HG02852 (cell line): Measurements from ENCODE around the gene CYYR1.

Experiments
- ATAC-seq: cut with Tn5 transposase; IDR thresholded peaks from one replicate; pipeline ENCODE4 v1.9.1; 2021; ENCODE audit warnings: mild to moderate bottlenecking, moderate library complexity; ENCODE audit not compliant: unreplicated experiment

Gene CYYR1

GRCh38 chr21:26572702-26573381, at the start of gene CYYR1:
CYYR1 (minus strand) TSS chr21:26573286; CDS start chr21:26572940, 346 bp downstream.
- ATAC-seq, result no peak

- no peak for ATAC-seq
Measured at GRCh38 chr21:26617176-26617575, 44.1 kb upstream of the CYYR1 start.

- no peak for ATAC-seq
Measured at GRCh38 chr21:26614251-26614650, 41.2 kb upstream of the CYYR1 start.

GRCh38 chr21:26599261-26599660, 26.2 kb upstream of the CYYR1 start:
- no peak for ATAC-seq

GRCh38 chr21:26597981-26598380, 24.9 kb upstream of the CYYR1 start:
- no peak for ATAC-seq

- no peak for ATAC-seq
Measured at GRCh38 chr21:26597031-26597430, 23.9 kb upstream of the CYYR1 start.

- no peak for ATAC-seq
Measured at GRCh38 chr21:26595971-26596370, 22.9 kb upstream of the CYYR1 start.

GRCh38 chr21:26593800-26594199, 20.7 kb upstream of the CYYR1 start:
- no peak for ATAC-seq

- ATAC-seq, result no peak
Measured at GRCh38 chr21:26591543-26591942, 18.5 kb upstream of the CYYR1 start.

- ATAC-seq, result no peak
Measured at GRCh38 chr21:26588446-26588845, 15.4 kb upstream of the CYYR1 start.

- no peak for ATAC-seq
Measured at GRCh38 chr21:26587736-26588201, 14.7 kb upstream of the CYYR1 start.

- ATAC-seq, result no peak
Measured at GRCh38 chr21:26583769-26584168, 10.7 kb upstream of the CYYR1 start.

GRCh38 chr21:26581818-26582217, 8.7 kb upstream of the CYYR1 start:
- ATAC-seq, result no peak

GRCh38 chr21:26572076-26572701, 897 bp downstream of the CYYR1 start:
- ATAC-seq, result no peak

- no peak for ATAC-seq
Measured at GRCh38 chr21:26570203-26570602, 2.9 kb downstream of the CYYR1 start.

GRCh38 chr21:26565546-26565945, 7.5 kb downstream of the CYYR1 start:
- no peak for ATAC-seq

- no peak for ATAC-seq
Measured at GRCh38 chr21:26565111-26565510, 8.0 kb downstream of the CYYR1 start.

- no peak for ATAC-seq
Measured at GRCh38 chr21:26563856-26564503, 9.1 kb downstream of the CYYR1 start.

- ATAC-seq, result no peak
Measured at GRCh38 chr21:26560612-26561011, 12.5 kb downstream of the CYYR1 start.

- ATAC-seq, result no peak
Measured at GRCh38 chr21:26559099-26559498, 14.0 kb downstream of the CYYR1 start.

- ATAC-seq, result no peak
Measured at GRCh38 chr21:26557106-26557505, 16.0 kb downstream of the CYYR1 start.

- ATAC-seq, result no peak
Measured at GRCh38 chr21:26555540-26556146, 17.4 kb downstream of the CYYR1 start.
